ENCODE results near the gene MYH15. TPM values are rescaled to one million over a fixed set of nuclear protein-coding genes. Genes with fewer than 3 reads are reported as not detected.

Gene MYH15
- total RNA-seq, 1 donor = 0.99 TPM

DNA sequence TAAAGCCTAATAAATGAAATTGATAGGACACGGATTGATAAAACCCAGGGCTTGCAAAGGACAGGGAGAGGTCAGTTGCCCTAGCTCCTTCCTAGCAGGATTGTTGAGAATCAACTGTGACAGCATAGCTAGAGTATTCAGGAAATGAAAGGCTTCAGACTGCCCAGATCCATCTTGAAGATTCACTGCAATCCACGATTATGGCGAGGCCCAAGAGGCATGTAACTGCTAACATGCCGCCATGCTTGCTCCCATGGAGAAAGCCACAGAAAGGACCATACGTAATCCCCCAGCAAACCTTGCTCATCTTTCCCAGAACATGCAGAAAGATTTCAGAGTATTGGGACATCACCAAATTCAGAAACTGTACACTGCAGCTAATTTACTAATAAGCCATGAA, 41.3 kb downstream of the MYH15 start:
- DNase-seq (ENCODE audit: low read depth) = no peak
- TF ChIP-seq, protein P1, sequence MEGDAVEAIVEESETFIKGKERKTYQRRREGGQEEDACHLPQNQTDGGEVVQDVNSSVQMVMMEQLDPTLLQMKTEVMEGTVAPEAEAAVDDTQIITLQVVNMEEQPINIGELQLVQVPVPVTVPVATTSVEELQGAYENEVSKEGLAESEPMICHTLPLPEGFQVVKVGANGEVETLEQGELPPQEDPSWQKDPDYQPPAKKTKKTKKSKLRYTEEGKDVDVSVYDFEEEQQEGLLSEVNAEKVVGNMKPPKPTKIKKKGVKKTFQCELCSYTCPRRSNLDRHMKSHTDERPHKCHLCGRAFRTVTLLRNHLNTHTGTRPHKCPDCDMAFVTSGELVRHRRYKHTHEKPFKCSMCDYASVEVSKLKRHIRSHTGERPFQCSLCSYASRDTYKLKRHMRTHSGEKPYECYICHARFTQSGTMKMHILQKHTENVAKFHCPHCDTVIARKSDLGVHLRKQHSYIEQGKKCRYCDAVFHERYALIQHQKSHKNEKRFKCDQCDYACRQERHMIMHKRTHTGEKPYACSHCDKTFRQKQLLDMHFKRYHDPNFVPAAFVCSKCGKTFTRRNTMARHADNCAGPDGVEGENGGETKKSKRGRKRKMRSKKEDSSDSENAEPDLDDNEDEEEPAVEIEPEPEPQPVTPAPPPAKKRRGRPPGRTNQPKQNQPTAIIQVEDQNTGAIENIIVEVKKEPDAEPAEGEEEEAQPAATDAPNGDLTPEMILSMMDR (IDR thresholded peaks at IDR 0.05; ENCODE audit: insufficient read depth, low read length) = no peak
- H3K4me3 ChIP-seq (ENCODE audit: low read depth, low read length) = no peak overlapping the region

GRCh38 chr3:108468577-108468976, 41.8 kb downstream of the MYH15 start:
- TF ChIP-seq, protein P1 (IDR thresholded peaks at IDR 0.05; ENCODE audit: insufficient read depth, low read length) = no peak
- no peak overlapping the region for H3K4me3 ChIP-seq (ENCODE audit: low read depth, low read length)
- DNase-seq (ENCODE audit: low read depth) = no peak

GRCh38 chr3:108462899-108463298, 47.5 kb downstream of the MYH15 start:
- H3K4me3 ChIP-seq (ENCODE audit: low read depth, low read length) = no peak overlapping the region
- TF ChIP-seq, protein P1 (IDR thresholded peaks at IDR 0.05; ENCODE audit: insufficient read depth, low read length) = peak; percentile 16
- DNase-seq (ENCODE audit: low read depth) = peak; percentile 48

GRCh38 chr3:108461661-108462111, 48.7 kb downstream of the MYH15 start:
- TF ChIP-seq, protein P1 (IDR thresholded peaks at IDR 0.05; ENCODE audit: insufficient read depth, low read length) = no peak
- H3K4me3 ChIP-seq (ENCODE audit: low read depth, low read length) = no peak overlapping the region
- DNase-seq (ENCODE audit: low read depth) = peak; percentile 72

DNA sequence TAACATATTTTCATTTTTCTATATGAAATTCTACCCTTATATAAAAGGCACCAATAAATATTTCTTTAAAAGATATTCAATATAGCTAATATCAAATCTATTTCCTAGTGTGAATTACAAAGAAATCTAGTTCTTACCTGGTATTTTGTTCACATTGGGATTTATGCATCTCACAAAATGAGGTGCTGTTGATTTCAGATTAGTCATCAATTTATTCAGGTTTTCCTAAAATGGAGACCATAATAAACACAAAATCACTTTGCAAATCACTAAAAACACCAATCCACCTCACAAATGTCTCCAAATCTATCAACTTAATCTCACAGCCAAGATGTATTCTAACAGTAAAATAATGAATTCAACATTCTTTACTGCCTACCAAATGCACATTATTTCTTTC, 51.2 kb downstream of the MYH15 start:
- DNase-seq (ENCODE audit: low read depth) = no peak
- TF ChIP-seq, protein P1 (IDR thresholded peaks at IDR 0.05; ENCODE audit: insufficient read depth, low read length) = no peak
- H3K4me3 ChIP-seq (ENCODE audit: low read depth, low read length) = no peak overlapping the region

DNA sequence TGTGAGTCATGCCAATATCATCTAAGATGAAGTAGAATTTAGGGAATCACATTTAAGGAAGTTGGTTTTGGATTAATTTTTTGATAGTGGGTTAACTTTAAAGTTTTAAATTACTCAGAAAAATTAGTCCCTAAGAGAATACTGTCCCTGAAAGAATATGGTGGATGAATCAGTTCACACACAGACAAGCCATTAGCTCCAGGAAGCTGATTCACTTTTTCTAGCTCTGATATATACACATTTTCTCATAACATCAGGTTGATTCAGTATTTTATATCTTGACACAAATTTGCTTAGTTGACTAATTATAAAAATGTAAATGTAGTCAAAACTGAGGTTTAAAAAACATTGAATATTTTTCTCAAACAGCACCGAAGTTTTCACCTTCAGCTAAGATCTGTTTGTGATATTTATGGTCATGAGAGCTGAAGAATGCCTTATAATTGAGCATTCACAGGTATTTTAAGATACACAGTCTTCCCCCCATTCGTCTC, 55.1 kb downstream of the MYH15 start:
- DNase-seq (ENCODE audit: low read depth) = no peak
- H3K4me3 ChIP-seq (ENCODE audit: low read depth, low read length) = no peak overlapping the region
- TF ChIP-seq, protein P1 (IDR thresholded peaks at IDR 0.05; ENCODE audit: insufficient read depth, low read length) = no peak

DNA sequence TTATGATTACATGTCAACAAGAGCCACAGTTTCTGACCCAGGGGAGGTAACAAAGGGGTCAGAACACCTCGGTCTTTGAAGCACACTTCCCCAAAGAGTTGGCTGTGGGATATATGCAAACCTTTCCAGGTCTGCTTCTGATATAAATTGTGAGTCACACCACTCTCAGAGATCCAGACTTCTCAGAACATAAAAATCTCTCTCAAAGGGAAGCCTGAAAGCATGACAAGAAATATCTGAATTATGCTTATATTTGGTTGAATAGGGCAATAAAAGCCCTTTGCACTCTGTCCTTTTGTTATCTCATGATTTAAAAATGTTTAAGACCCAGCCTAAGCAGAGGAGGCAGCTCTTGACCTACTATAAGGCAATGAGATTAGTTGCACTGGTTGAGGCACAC, 56.8 kb downstream of the MYH15 start:
- H3K4me3 ChIP-seq (ENCODE audit: low read depth, low read length) = no peak overlapping the region
- peak; percentile 46 for DNase-seq (ENCODE audit: low read depth)
- TF ChIP-seq, protein P1 (IDR thresholded peaks at IDR 0.05; ENCODE audit: insufficient read depth, low read length) = no peak

All from fibroblast of the aortic adventitia (primary cell).